ENCODE data around the gene MTAP.
"Not testable (repeated sequence)": the region's sequence is repeated elsewhere in the genome, so short reads cannot be mapped to it uniquely, and the experiment has no call there.

The MTAP gene

GRCh38 chr9:21919377-21920362 lies 117.2 kb downstream of the MTAP start:
- DNase-seq (ENCODE audit: low spot score), result no peak

GRCh38 chr9:21923694-21924093 lies 121.3 kb downstream of the MTAP start:
- DNase-seq (ENCODE audit: low spot score), result no peak

- no peak for DNase-seq (ENCODE audit: low spot score)
Observed at GRCh38 chr9:21927752-21928151, 125.3 kb downstream of the MTAP start.

GRCh38 chr9:21931428-21931827 lies 129.0 kb downstream of the MTAP start:
- DNase-seq (ENCODE audit: low spot score), result no peak

- DNase-seq (ENCODE audit: low spot score), result no peak
Observed at GRCh38 chr9:21933281-21933680, 130.8 kb downstream of the MTAP start.

- no peak for DNase-seq (ENCODE audit: low spot score)
Observed at GRCh38 chr9:21933865-21934264, 131.4 kb downstream of the MTAP start.

GRCh38 chr9:21935631-21936030 lies 133.2 kb downstream of the MTAP start:
- no peak for DNase-seq (ENCODE audit: low spot score)

- DNase-seq (ENCODE audit: low spot score), result no peak
Observed at GRCh38 chr9:21936161-21936560, 133.7 kb downstream of the MTAP start.

GRCh38 chr9:21941337-21941995 lies 139.0 kb downstream of the MTAP start:
- DNase-seq (ENCODE audit: low spot score), result no peak

GRCh38 chr9:21943464-21943863 lies 141.0 kb downstream of the MTAP start:
- DNase-seq (ENCODE audit: low spot score), result no peak

GRCh38 chr9:21945606-21946005 lies 143.2 kb downstream of the MTAP start:
- no peak for DNase-seq (ENCODE audit: low spot score)

GRCh38 chr9:21958833-21959232 lies 156.4 kb downstream of the MTAP start:
- no peak for DNase-seq (ENCODE audit: low spot score)

- DNase-seq (ENCODE audit: low spot score), result not testable (repeated sequence)
Observed at GRCh38 chr9:21959268-21959667, 156.8 kb downstream of the MTAP start.

GRCh38 chr9:21961569-21961968 lies 159.1 kb downstream of the MTAP start:
- DNase-seq (ENCODE audit: low spot score), result no peak

- no peak for DNase-seq (ENCODE audit: low spot score)
Observed at GRCh38 chr9:21964925-21965385, 162.5 kb downstream of the MTAP start.

- DNase-seq (ENCODE audit: low spot score), result no peak
Observed at GRCh38 chr9:21965401-21965951, 163.0 kb downstream of the MTAP start.

- DNase-seq (ENCODE audit: low spot score), result no peak
Observed at GRCh38 chr9:21966140-21966851, 163.9 kb downstream of the MTAP start.

GRCh38 chr9:21967169-21967568 lies 164.7 kb downstream of the MTAP start:
- no peak for DNase-seq (ENCODE audit: low spot score)

- DNase-seq (ENCODE audit: low spot score), result no peak
Observed at GRCh38 chr9:21967702-21968101, 165.3 kb downstream of the MTAP start.

GRCh38 chr9:21968331-21969010 lies 166.0 kb downstream of the MTAP start:
- no peak for DNase-seq (ENCODE audit: low spot score)

Data from cerebellar cortex (tissue), 1 donor.